ENCODE results near the gene PRKG1.
"Not testable (repeated sequence)": the region's sequence is repeated elsewhere in the genome, so short reads cannot be mapped to it uniquely, and the experiment has no call there.

Gene PRKG1

GRCh38 chr10:51159841-51160240 lies 85.6 kb downstream of the PRKG1 start:
- H3K27ac ChIP-seq (ENCODE audit: low read depth, low read length): no peak overlapping the region
- H3K9me3 ChIP-seq (ENCODE audit: control insufficient read depth in 5 of 5, low read length in 5 of 5): no peaks in the 10 kb centered on the region
- H3K4me1 ChIP-seq (ENCODE audit: control insufficient read depth in 5 of 5, insufficient read depth in 5 of 5, low read length in 5 of 5): no peaks in the 10 kb centered on the region
- no peaks in the 10 kb centered on the region for H3K36me3 ChIP-seq (ENCODE audit: control insufficient read depth in 5 of 5, insufficient read depth in 5 of 5, low read length in 5 of 5)
- H3K9ac ChIP-seq (ENCODE audit: low read length in 5 of 5): no peak overlapping the region
- no peak overlapping the region for H3K4me3 ChIP-seq (ENCODE audit: low read depth in 1 of 5, low read length in 5 of 5)
- no peaks in the 10 kb centered on the region for H3K27me3 ChIP-seq (ENCODE audit: control insufficient read depth in 5 of 5, insufficient read depth in 4 of 5, low read length in 5 of 5)

- H3K9me3 ChIP-seq (ENCODE audit: control insufficient read depth in 5 of 5, low read length in 5 of 5): no peaks in the 10 kb centered on the region
- no peaks in the 10 kb centered on the region for H3K27me3 ChIP-seq (ENCODE audit: control insufficient read depth in 5 of 5, insufficient read depth in 4 of 5, low read length in 5 of 5)
- H3K4me1 ChIP-seq (ENCODE audit: control insufficient read depth in 5 of 5, insufficient read depth in 5 of 5, low read length in 5 of 5): no peaks in the 10 kb centered on the region
- no peak overlapping the region for H3K4me3 ChIP-seq (ENCODE audit: low read depth in 1 of 5, low read length in 5 of 5)
- H3K36me3 ChIP-seq (ENCODE audit: control insufficient read depth in 5 of 5, insufficient read depth in 5 of 5, low read length in 5 of 5): no peaks in the 10 kb centered on the region
- no peak overlapping the region for H3K27ac ChIP-seq (ENCODE audit: low read depth, low read length)
- no peak overlapping the region for H3K9ac ChIP-seq (ENCODE audit: low read length in 5 of 5)
Observed at GRCh38 chr10:51162002-51162401, 87.7 kb downstream of the PRKG1 start.

GRCh38 chr10:51163380-51164049 lies 89.2 kb downstream of the PRKG1 start:
- not testable (repeated sequence) for H3K27ac ChIP-seq (ENCODE audit: low read depth, low read length); H3K27me3 ChIP-seq (ENCODE audit: control insufficient read depth in 5 of 5, insufficient read depth in 4 of 5, low read length in 5 of 5); H3K4me3 ChIP-seq (ENCODE audit: low read depth in 1 of 5, low read length in 5 of 5); H3K9me3 ChIP-seq (ENCODE audit: control insufficient read depth in 5 of 5, low read length in 5 of 5); H3K4me1 ChIP-seq (ENCODE audit: control insufficient read depth in 5 of 5, insufficient read depth in 5 of 5, low read length in 5 of 5); H3K36me3 ChIP-seq (ENCODE audit: control insufficient read depth in 5 of 5, insufficient read depth in 5 of 5, low read length in 5 of 5); H3K9ac ChIP-seq (ENCODE audit: low read length in 5 of 5)

GRCh38 chr10:51168086-51168815 lies 94.0 kb downstream of the PRKG1 start:
- Histone ChIP-seq H3K9me3 (ENCODE audit: control insufficient read depth in 5 of 5, low read length in 5 of 5) (no peaks in the 10 kb centered on the region), H3K36me3 (ENCODE audit: control insufficient read depth in 5 of 5, insufficient read depth in 5 of 5, low read length in 5 of 5) (no peaks in the 10 kb centered on the region), H3K9ac (ENCODE audit: low read length in 5 of 5) (no peak overlapping the region), H3K27ac (ENCODE audit: low read depth, low read length) (no peak overlapping the region), H3K4me1 (ENCODE audit: control insufficient read depth in 5 of 5, insufficient read depth in 5 of 5, low read length in 5 of 5) (peaks cover 0 to 6% (median 0%) of the 10 kb centered on the region in 5 donors), H3K27me3 (ENCODE audit: control insufficient read depth in 5 of 5, insufficient read depth in 4 of 5, low read length in 5 of 5) (no peaks in the 10 kb centered on the region), H3K4me3 (ENCODE audit: low read depth in 1 of 5, low read length in 5 of 5) (no peak overlapping the region)

GRCh38 chr10:51169111-51169510 lies 94.8 kb downstream of the PRKG1 start:
- H3K27me3 ChIP-seq (ENCODE audit: control insufficient read depth in 5 of 5, insufficient read depth in 4 of 5, low read length in 5 of 5): no peaks in the 10 kb centered on the region
- H3K27ac ChIP-seq (ENCODE audit: low read depth, low read length): no peak overlapping the region
- no peak overlapping the region for H3K9ac ChIP-seq (ENCODE audit: low read length in 5 of 5)
- H3K9me3 ChIP-seq (ENCODE audit: control insufficient read depth in 5 of 5, low read length in 5 of 5): no peaks in the 10 kb centered on the region
- H3K4me3 ChIP-seq (ENCODE audit: low read depth in 1 of 5, low read length in 5 of 5): no peak overlapping the region
- H3K36me3 ChIP-seq (ENCODE audit: control insufficient read depth in 5 of 5, insufficient read depth in 5 of 5, low read length in 5 of 5): no peaks in the 10 kb centered on the region
- H3K4me1 ChIP-seq (ENCODE audit: control insufficient read depth in 5 of 5, insufficient read depth in 5 of 5, low read length in 5 of 5): peaks cover 0 to 6% (median 0%) of the 10 kb centered on the region in 5 donors

- Histone ChIP-seq H3K9me3 (ENCODE audit: control insufficient read depth in 5 of 5, low read length in 5 of 5) (no peaks in the 10 kb centered on the region), H3K27me3 (ENCODE audit: control insufficient read depth in 5 of 5, insufficient read depth in 4 of 5, low read length in 5 of 5) (no peaks in the 10 kb centered on the region), H3K4me3 (ENCODE audit: low read depth in 1 of 5, low read length in 5 of 5) (no peak overlapping the region), H3K36me3 (ENCODE audit: control insufficient read depth in 5 of 5, insufficient read depth in 5 of 5, low read length in 5 of 5) (no peaks in the 10 kb centered on the region), H3K9ac (ENCODE audit: low read length in 5 of 5) (no peak overlapping the region), H3K27ac (ENCODE audit: low read depth, low read length) (no peak overlapping the region), H3K4me1 (ENCODE audit: control insufficient read depth in 5 of 5, insufficient read depth in 5 of 5, low read length in 5 of 5) (peaks cover 0 to 6% (median 0%) of the 10 kb centered on the region in 5 donors)
Observed at GRCh38 chr10:51170518-51171245, 96.4 kb downstream of the PRKG1 start.

GRCh38 chr10:51171946-51172345 lies 97.7 kb downstream of the PRKG1 start:
- Histone ChIP-seq H3K4me1 (ENCODE audit: control insufficient read depth in 5 of 5, insufficient read depth in 5 of 5, low read length in 5 of 5) (peaks cover 0 to 6% (median 0%) of the 10 kb centered on the region in 5 donors), H3K9ac (ENCODE audit: low read length in 5 of 5) (no peak overlapping the region), H3K27me3 (ENCODE audit: control insufficient read depth in 5 of 5, insufficient read depth in 4 of 5, low read length in 5 of 5) (no peaks in the 10 kb centered on the region), H3K36me3 (ENCODE audit: control insufficient read depth in 5 of 5, insufficient read depth in 5 of 5, low read length in 5 of 5) (no peaks in the 10 kb centered on the region), H3K27ac (ENCODE audit: low read depth, low read length) (no peak overlapping the region), H3K9me3 (ENCODE audit: control insufficient read depth in 5 of 5, low read length in 5 of 5) (no peaks in the 10 kb centered on the region), H3K4me3 (ENCODE audit: low read depth in 1 of 5, low read length in 5 of 5) (no peak overlapping the region)

GRCh38 chr10:51176976-51177695 lies 102.8 kb downstream of the PRKG1 start:
- no peaks in the 10 kb centered on the region for H3K9me3 ChIP-seq (ENCODE audit: control insufficient read depth in 5 of 5, low read length in 5 of 5)
- H3K9ac ChIP-seq (ENCODE audit: low read length in 5 of 5): no peak overlapping the region
- no peaks in the 10 kb centered on the region for H3K36me3 ChIP-seq (ENCODE audit: control insufficient read depth in 5 of 5, insufficient read depth in 5 of 5, low read length in 5 of 5)
- H3K4me1 ChIP-seq (ENCODE audit: control insufficient read depth in 5 of 5, insufficient read depth in 5 of 5, low read length in 5 of 5): peaks cover 0 to 4% (median 0%) of the 10 kb centered on the region in 5 donors
- H3K4me3 ChIP-seq (ENCODE audit: low read depth in 1 of 5, low read length in 5 of 5): no peak overlapping the region
- no peaks in the 10 kb centered on the region for H3K27me3 ChIP-seq (ENCODE audit: control insufficient read depth in 5 of 5, insufficient read depth in 4 of 5, low read length in 5 of 5)
- H3K27ac ChIP-seq (ENCODE audit: low read depth, low read length): no peak overlapping the region

GRCh38 chr10:51178634-51179033 lies 104.3 kb downstream of the PRKG1 start:
- Histone ChIP-seq H3K9me3 (ENCODE audit: control insufficient read depth in 5 of 5, low read length in 5 of 5) (no peaks in the 10 kb centered on the region), H3K27me3 (ENCODE audit: control insufficient read depth in 5 of 5, insufficient read depth in 4 of 5, low read length in 5 of 5) (no peaks in the 10 kb centered on the region), H3K9ac (ENCODE audit: low read length in 5 of 5) (no peak overlapping the region), H3K36me3 (ENCODE audit: control insufficient read depth in 5 of 5, insufficient read depth in 5 of 5, low read length in 5 of 5) (no peaks in the 10 kb centered on the region), H3K4me1 (ENCODE audit: control insufficient read depth in 5 of 5, insufficient read depth in 5 of 5, low read length in 5 of 5) (peaks cover 0 to 4% (median 0%) of the 10 kb centered on the region in 5 donors), H3K4me3 (ENCODE audit: low read depth in 1 of 5, low read length in 5 of 5) (no peak overlapping the region), H3K27ac (ENCODE audit: low read depth, low read length) (no peak overlapping the region)

Measured in subcutaneous abdominal adipose tissue (tissue), 5 donors.